ENCODE data around the gene KREMEN1.

DNA sequence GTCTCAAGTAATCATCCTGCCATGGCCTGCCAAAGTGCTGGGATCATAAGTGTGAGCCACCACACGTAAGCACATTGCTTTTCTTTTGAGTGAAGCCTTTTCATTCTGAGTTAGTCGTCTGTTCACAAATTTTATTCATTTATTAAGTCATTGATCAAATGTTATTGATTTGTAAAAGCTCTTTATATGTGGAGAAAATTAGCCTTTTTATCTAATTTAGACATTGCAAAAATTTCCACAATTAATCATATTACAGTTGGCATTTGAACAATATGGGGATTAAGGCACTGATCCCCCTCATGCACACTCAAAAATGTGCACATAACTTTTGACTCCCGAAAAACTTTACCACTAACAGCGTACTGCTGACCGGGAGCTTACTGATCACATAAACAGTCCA lies 125.4 kb downstream of the KREMEN1 start:
- TF ChIP-seq TEAD1 (CRISPR knock-in tag; IDR thresholded peaks at IDR 0.05) (no peak), NR3C1 (CRISPR knock-in tag; conservative IDR thresholded peaks at IDR 0.05; ENCODE audit: low read depth) (no peak), NR1H2 (CRISPR knock-in tag; IDR thresholded peaks at IDR 0.05) (no peak), ZNF423 (CRISPR knock-in tag; IDR thresholded peaks at IDR 0.05) (no peak), CBFB (CRISPR knock-in tag; IDR thresholded peaks at IDR 0.05; ENCODE audit: low read depth) (no peak)
- TF ChIP-seq, protein P1, sequence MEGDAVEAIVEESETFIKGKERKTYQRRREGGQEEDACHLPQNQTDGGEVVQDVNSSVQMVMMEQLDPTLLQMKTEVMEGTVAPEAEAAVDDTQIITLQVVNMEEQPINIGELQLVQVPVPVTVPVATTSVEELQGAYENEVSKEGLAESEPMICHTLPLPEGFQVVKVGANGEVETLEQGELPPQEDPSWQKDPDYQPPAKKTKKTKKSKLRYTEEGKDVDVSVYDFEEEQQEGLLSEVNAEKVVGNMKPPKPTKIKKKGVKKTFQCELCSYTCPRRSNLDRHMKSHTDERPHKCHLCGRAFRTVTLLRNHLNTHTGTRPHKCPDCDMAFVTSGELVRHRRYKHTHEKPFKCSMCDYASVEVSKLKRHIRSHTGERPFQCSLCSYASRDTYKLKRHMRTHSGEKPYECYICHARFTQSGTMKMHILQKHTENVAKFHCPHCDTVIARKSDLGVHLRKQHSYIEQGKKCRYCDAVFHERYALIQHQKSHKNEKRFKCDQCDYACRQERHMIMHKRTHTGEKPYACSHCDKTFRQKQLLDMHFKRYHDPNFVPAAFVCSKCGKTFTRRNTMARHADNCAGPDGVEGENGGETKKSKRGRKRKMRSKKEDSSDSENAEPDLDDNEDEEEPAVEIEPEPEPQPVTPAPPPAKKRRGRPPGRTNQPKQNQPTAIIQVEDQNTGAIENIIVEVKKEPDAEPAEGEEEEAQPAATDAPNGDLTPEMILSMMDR (IDR thresholded peaks at IDR 0.05): no peak

Measured in WTC11 (cell line).